Measurements from ENCODE around the gene THOC3.
"Not testable (repeated sequence)": the region's sequence is repeated elsewhere in the genome, so short reads cannot be mapped to it uniquely, and the experiment has no call there.

THOC3 gene

DNA sequence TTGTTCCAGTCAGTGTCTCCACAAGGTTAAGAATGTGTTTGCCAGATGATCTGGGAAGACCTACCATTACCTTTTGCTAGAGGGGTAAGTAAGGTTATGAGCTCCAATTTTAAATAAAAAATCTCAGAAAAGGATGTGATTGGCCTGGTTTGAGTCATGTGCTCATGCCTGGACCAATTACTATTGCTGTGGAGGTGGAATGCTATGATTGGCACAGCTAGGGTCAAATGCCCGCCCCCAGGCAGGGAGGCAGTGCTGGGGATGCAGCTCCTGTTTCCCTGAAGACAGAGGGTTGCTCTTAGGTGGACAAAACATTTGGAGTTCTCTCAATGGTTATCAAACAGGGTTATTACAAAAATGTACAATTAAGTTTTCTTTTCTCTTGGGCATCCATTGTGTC is 29.6 kb downstream of the THOC3 start:
- DNase-seq (ENCODE audit: low spot score) = not testable (repeated sequence)

DNA sequence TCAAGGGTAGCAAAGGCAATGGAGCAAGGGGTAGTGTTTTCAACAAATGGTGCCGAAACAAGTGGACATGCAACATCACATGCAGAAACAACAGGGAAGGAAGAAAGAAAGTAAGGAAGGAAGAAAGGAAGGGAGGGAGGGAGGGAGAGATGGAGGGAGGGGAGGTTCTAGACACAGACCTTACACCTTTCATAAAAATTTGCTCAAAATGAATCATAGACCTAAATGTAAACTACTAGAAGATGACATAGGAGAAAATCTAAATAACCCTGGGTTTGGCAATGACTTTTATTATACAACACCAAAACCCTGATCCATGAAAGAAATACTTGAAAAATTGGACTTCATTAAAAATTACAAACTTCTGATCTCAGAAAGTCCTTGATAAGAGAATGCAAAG is 39.4 kb downstream of the THOC3 start:
- DNase-seq (ENCODE audit: low spot score) = not testable (repeated sequence)

GRCh38 chr5:175925106-175925505 is 43.0 kb downstream of the THOC3 start:
- DNase-seq (ENCODE audit: low spot score) = not testable (repeated sequence)

- DNase-seq (ENCODE audit: low spot score) = peak; percentile 86
These were observed 45.8 kb downstream of the THOC3 start for GRCh38 chr5:175922192-175922885.

GRCh38 chr5:175921061-175921730 is 46.9 kb downstream of the THOC3 start:
- no peak for DNase-seq (ENCODE audit: low spot score)

DNA sequence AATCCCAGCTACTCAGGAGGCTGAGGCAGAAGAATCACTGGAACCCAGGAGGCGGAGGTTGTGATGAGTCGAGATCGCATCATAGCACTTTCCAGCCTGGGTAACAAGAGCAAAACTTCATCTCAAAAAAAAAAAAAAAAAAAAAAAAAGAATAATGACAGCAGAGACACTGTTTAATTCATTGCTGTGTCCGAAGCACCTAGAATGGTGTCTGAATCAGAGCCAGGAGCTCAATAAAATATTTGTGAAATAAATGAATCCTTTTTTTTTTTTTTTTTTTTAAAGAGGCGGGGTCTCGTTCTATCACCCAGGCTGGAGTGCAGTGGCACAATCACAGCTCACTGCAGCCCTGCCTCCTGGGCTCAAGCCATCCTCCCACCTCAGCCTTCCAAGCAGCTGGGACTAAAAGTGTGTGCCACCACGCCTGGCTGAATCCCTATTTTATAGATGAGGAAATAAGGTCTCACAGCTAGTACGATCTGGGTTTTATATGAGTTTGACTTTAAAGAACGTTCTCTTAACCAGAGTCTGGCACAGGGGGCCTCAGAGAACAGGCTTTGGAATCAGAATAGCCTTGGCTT is 47.8 kb downstream of the THOC3 start:
- DNase-seq (ENCODE audit: low spot score) = peak; percentile 65

DNA sequence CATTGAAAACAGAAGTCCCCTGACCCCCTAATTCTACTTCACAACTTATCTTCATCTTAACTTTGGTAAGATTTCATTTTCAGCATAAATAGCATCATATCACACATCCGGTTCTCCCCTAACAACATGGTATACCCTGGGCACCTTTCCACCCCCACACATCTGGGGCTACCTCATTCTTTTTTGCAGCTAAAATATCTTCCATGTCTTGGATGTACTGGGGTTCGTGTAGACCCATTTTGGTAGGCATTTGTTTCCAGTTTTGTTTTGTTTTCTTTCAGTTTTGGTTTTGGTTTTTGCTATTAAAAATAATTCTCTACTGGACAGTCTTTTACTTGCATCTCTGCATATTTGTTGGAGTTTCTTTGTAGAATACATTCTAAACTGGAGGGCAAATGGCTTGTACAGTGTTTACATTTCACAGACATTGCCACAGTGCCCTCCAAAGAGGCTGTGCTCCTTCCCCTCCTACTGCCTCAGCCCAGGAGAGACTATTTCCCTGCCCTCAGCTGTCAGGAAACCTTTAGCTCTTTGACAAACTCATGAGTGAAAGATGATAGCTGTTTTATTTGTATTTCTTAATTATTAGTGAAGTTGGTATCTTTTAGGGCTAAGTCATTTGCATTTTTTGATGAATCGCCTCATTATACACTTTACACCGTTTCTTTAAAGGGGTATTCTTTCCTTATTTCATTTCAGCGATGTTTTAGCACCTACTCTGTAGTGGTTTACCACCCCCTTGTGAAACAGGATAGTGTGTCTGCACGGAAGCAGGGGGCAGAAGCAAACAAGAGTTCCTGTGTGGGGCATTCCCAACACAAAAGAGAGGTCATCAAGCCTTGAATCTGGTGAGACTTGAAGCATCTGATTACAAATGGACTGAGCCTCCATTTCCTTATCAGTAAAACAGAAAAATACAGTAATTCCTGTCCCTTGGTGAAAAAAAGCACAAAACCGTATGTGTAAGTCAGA is 52.8 kb downstream of the THOC3 start:
- not testable (repeated sequence) for DNase-seq (ENCODE audit: low spot score)

GRCh38 chr5:175913835-175914672 is 54.1 kb downstream of the THOC3 start:
- not testable (repeated sequence) for DNase-seq (ENCODE audit: low spot score)

DNA sequence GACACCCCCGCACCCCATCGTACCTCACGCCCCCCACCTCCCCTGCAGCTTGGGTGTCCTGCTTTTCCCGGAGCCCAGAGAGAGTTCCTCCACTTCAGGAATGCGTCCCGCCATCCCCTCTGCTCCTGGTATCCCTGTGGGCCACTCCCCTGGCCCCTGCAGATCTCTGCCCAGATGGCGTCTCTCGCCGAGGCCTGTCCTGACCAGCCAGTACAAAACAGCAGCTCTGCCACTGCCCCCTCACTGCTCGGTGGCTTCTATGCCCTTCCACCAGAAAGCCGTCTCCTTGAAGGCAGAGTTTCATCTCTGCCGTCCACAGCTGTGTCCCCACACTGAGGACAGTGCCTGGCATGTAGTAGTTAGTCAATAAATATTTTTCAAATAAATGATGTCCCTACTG is 58.0 kb downstream of the THOC3 start:
- not testable (repeated sequence) for DNase-seq (ENCODE audit: low spot score)
